ENCODE data around the gene CCR6.

CCR6 gene

GRCh38 chr6:167108278-167108677, 14.6 kb upstream of the CCR6 start:
- H3K36me3 Mint-ChIP-seq (ENCODE audit: low read depth) = no peaks in the 10 kb centered on the region
- no peak overlapping the region for H3K4me3 Mint-ChIP-seq
- no peaks in the 10 kb centered on the region for H3K9me3 Mint-ChIP-seq
- H3K27ac Mint-ChIP-seq = no peak overlapping the region
- peaks cover 44% of the 10 kb centered on the region for H3K4me1 Mint-ChIP-seq (ENCODE audit: low read depth)
- H3K27me3 Mint-ChIP-seq = peaks cover 7% of the 10 kb centered on the region

GRCh38 chr6:167109651-167110050, 13.2 kb upstream of the CCR6 start:
- Mint-ChIP-seq H3K9me3 (no peaks in the 10 kb centered on the region), H3K4me3 (no peak overlapping the region), H3K36me3 (ENCODE audit: low read depth) (no peaks in the 10 kb centered on the region), H3K27me3 (peaks cover 7% of the 10 kb centered on the region), H3K4me1 (ENCODE audit: low read depth) (peaks cover 41% of the 10 kb centered on the region), H3K27ac (no peak overlapping the region)

GRCh38 chr6:167111597-167111996, 11.3 kb upstream of the CCR6 start:
- H3K36me3 Mint-ChIP-seq (ENCODE audit: low read depth) = no peaks in the 10 kb centered on the region
- peaks cover 7% of the 10 kb centered on the region for H3K27me3 Mint-ChIP-seq
- no peaks in the 10 kb centered on the region for H3K9me3 Mint-ChIP-seq
- H3K4me3 Mint-ChIP-seq = peak overlapping the region; percentile 71
- H3K27ac Mint-ChIP-seq = peak overlapping the region; percentile 81
- H3K4me1 Mint-ChIP-seq (ENCODE audit: low read depth) = peaks cover 58% of the 10 kb centered on the region

GRCh38 chr6:167112421-167112820, 10.5 kb upstream of the CCR6 start:
- Mint-ChIP-seq H3K4me3 (peak overlapping the region; percentile 71), H3K27ac (peak overlapping the region; percentile 81)

GRCh38 chr6:167113047-167113754, 9.7 kb upstream of the CCR6 start:
- H3K27me3 Mint-ChIP-seq = peaks cover 7% of the 10 kb centered on the region
- peaks cover 62% of the 10 kb centered on the region for H3K4me1 Mint-ChIP-seq (ENCODE audit: low read depth)
- no peaks in the 10 kb centered on the region for H3K36me3 Mint-ChIP-seq (ENCODE audit: low read depth)
- peak overlapping the region; percentile 78 for H3K27ac Mint-ChIP-seq
- no peaks in the 10 kb centered on the region for H3K9me3 Mint-ChIP-seq
- peak overlapping the region; percentile 71 for H3K4me3 Mint-ChIP-seq

More at GRCh38 chr6:167112421-167112820, 10.5 kb upstream of the CCR6 start:
- Mint-ChIP-seq H3K36me3 (ENCODE audit: low read depth) (no peaks in the 10 kb centered on the region), H3K9me3 (no peaks in the 10 kb centered on the region), H3K27me3 (peaks cover 7% of the 10 kb centered on the region), H3K4me1 (ENCODE audit: low read depth) (peaks cover 61% of the 10 kb centered on the region)

- H3K27me3 Mint-ChIP-seq = peaks cover 7% of the 10 kb centered on the region
- peaks cover 67% of the 10 kb centered on the region for H3K4me1 Mint-ChIP-seq (ENCODE audit: low read depth)
- peak overlapping the region; percentile 78 for H3K27ac Mint-ChIP-seq
- no peaks in the 10 kb centered on the region for H3K36me3 Mint-ChIP-seq (ENCODE audit: low read depth)
- H3K4me3 Mint-ChIP-seq = peak overlapping the region; percentile 71
- H3K9me3 Mint-ChIP-seq = no peaks in the 10 kb centered on the region
Observed at GRCh38 chr6:167113935-167114910, 8.7 kb upstream of the CCR6 start.

GRCh38 chr6:167115054-167115453, 7.8 kb upstream of the CCR6 start:
- Mint-ChIP-seq H3K36me3 (ENCODE audit: low read depth) (no peaks in the 10 kb centered on the region), H3K4me3 (no peak overlapping the region), H3K9me3 (no peaks in the 10 kb centered on the region), H3K27me3 (peaks cover 7% of the 10 kb centered on the region), H3K4me1 (ENCODE audit: low read depth) (peaks cover 69% of the 10 kb centered on the region), H3K27ac (peak overlapping the region; percentile 60)

- Mint-ChIP-seq H3K4me1 (ENCODE audit: low read depth) (peaks cover 70% of the 10 kb centered on the region), H3K36me3 (ENCODE audit: low read depth) (no peaks in the 10 kb centered on the region), H3K27ac (no peak overlapping the region), H3K27me3 (peaks cover 7% of the 10 kb centered on the region), H3K4me3 (peak overlapping the region; percentile 18), H3K9me3 (no peaks in the 10 kb centered on the region)
Observed at GRCh38 chr6:167116109-167116837, 6.6 kb upstream of the CCR6 start.

GRCh38 chr6:167116838-167117228, 6.1 kb upstream of the CCR6 start:
- Mint-ChIP-seq H3K27ac (no peak overlapping the region), H3K27me3 (peaks cover 7% of the 10 kb centered on the region), H3K4me1 (ENCODE audit: low read depth) (peaks cover 70% of the 10 kb centered on the region), H3K4me3 (no peak overlapping the region), H3K9me3 (no peaks in the 10 kb centered on the region), H3K36me3 (ENCODE audit: low read depth) (no peaks in the 10 kb centered on the region)

GRCh38 chr6:167118006-167118405, 4.9 kb upstream of the CCR6 start:
- Mint-ChIP-seq H3K9me3 (no peaks in the 10 kb centered on the region), H3K36me3 (ENCODE audit: low read depth) (no peaks in the 10 kb centered on the region), H3K27ac (no peak overlapping the region), H3K27me3 (no peaks in the 10 kb centered on the region), H3K4me1 (ENCODE audit: low read depth) (peaks cover 65% of the 10 kb centered on the region), H3K4me3 (no peak overlapping the region)

GRCh38 chr6:167118839-167119238, 4.1 kb upstream of the CCR6 start:
- no peaks in the 10 kb centered on the region for H3K27me3 Mint-ChIP-seq
- peak overlapping the region; percentile 77 for H3K27ac Mint-ChIP-seq
- H3K4me1 Mint-ChIP-seq (ENCODE audit: low read depth) = peaks cover 71% of the 10 kb centered on the region
- H3K9me3 Mint-ChIP-seq = no peaks in the 10 kb centered on the region
- peak overlapping the region; percentile 17 for H3K4me3 Mint-ChIP-seq
- H3K36me3 Mint-ChIP-seq (ENCODE audit: low read depth) = no peaks in the 10 kb centered on the region

- Mint-ChIP-seq H3K4me1 (ENCODE audit: low read depth) (peaks cover 70% of the 10 kb centered on the region), H3K27ac (peak overlapping the region; percentile 36), H3K27me3 (no peaks in the 10 kb centered on the region), H3K9me3 (no peaks in the 10 kb centered on the region), H3K36me3 (ENCODE audit: low read depth) (no peaks in the 10 kb centered on the region), H3K4me3 (peak overlapping the region; percentile 14)
Observed at GRCh38 chr6:167119670-167120582, 3.0 kb upstream of the CCR6 start.

GRCh38 chr6:167120583-167120903, 2.4 kb upstream of the CCR6 start:
- Mint-ChIP-seq H3K27me3 (no peaks in the 10 kb centered on the region), H3K4me1 (ENCODE audit: low read depth) (peaks cover 64% of the 10 kb centered on the region), H3K9me3 (no peaks in the 10 kb centered on the region), H3K36me3 (ENCODE audit: low read depth) (no peaks in the 10 kb centered on the region), H3K27ac (peak overlapping the region; percentile 36), H3K4me3 (peak overlapping the region; percentile 14)

- Mint-ChIP-seq H3K4me3 (no peak overlapping the region), H3K9me3 (no peaks in the 10 kb centered on the region), H3K4me1 (ENCODE audit: low read depth) (peaks cover 56% of the 10 kb centered on the region), H3K27me3 (no peaks in the 10 kb centered on the region), H3K36me3 (ENCODE audit: low read depth) (no peaks in the 10 kb centered on the region), H3K27ac (peak overlapping the region; percentile 62)
Observed at GRCh38 chr6:167121335-167121841, 1.5 kb upstream of the CCR6 start.

All from stimulated activated naive CD8-positive, alpha-beta T cell treated with anti-CD3 and anti-CD28 coated beads, Interleukin-15, Interleukin-2, amounts not matched to agents 100 ng/mL and 50 ng/mL, for 24 hours (primary cell).